HepG2 (cell line): ENCODE measurements around the gene CR1. TPM values are rescaled to one million over a fixed set of nuclear protein-coding genes. Genes with fewer than 3 reads are reported as not detected.

Experiments
- ATAC-seq: fragments of 200-7000 bp; cut with Tn5 transposase; 3 replicates; pipeline ENCODE4 v1.9.1; 2020; ENCODE audit warnings: mild to moderate bottlenecking, moderate library complexity
- BruUV-seq: library from RNA; stranded (reverse); fragments of 400-500 nt; replicated peaks from 2 replicates; lab custom pipeline; 2021; lab: Mats Ljungman, UMichigan
- CTCF ChIA-PET: fragments of 300-600 bp; formaldehyde crosslinking; extraction: SDS; loops from one replicate; lab custom pipeline; 2021; ENCODE audit warnings: low total read pairs, inconsistent platforms, low intra/inter-chr PET ratio; lab: Yijun Ruan, JAX
- POLR2A ChIA-PET: fragments of 350-600 bp; sonication (Branson Sonifier 250); formaldehyde crosslinking; loops from one replicate; lab custom pipeline; 2020; ENCODE audit warnings: antibody characterized with exemption, inconsistent platforms; lab: Yijun Ruan, JAX
- DNase-seq: peaks from one replicate; pipeline ENCODE4 v3.0.0-alpha.2; 2015; ENCODE audit warnings: low spot score
- FAIRE-seq: peaks from 3 replicates; lab custom pipeline; 2011; peaks lifted over from hg19 to GRCh38; lab: Jason Lieb, UNC
- H2AFZ ChIP-seq: one replicate; pipeline ENCODE4 v1.6.1; 2011; ENCODE audit warnings: low read length, inconsistent platforms
- H3K27ac ChIP-seq: fragments of 300-600 bp; 3 replicates; pipeline ENCODE4 v1.8.0; 2011; ENCODE audit warnings: mixed run types, mild to moderate bottlenecking, mixed read lengths, low read length, inconsistent platforms; ENCODE audit not compliant: insufficient read depth; ENCODE audit errors: extremely low read length
- H3K27me3 ChIP-seq, 2 experiments: fragments of 200-600 bp in 1 of 2; 2 replicates in 1 of 2; 3 replicates in 1 of 2; pipeline versions ENCODE4 v1.6.0 to v1.8.0; 2011; ENCODE audit warnings: low read length in 2 of 2, mild to moderate bottlenecking in 2 of 2, moderate library complexity in 2 of 2, inconsistent platforms in 1 of 2; ENCODE audit not compliant: insufficient read depth in 2 of 2, control insufficient read depth in 1 of 2
- H3K36me3 ChIP-seq, 2 experiments: fragments of 200-600 bp in 1 of 2; replicated peaks in 1 of 2; 2 replicates in 1 of 2; 3 replicates in 1 of 2; pipeline versions ENCODE4 v1.5.1 to v1.8.0; 2011; ENCODE audit warnings: low read length in 2 of 2, inconsistent platforms in 1 of 2; ENCODE audit not compliant: insufficient read depth in 2 of 2, control insufficient read depth in 1 of 2
- H3K4me1 ChIP-seq: 2 replicates; pipeline ENCODE4 v1.5.1; 2012; ENCODE audit warnings: low read length, inconsistent platforms; ENCODE audit not compliant: insufficient read depth
- H3K4me2 ChIP-seq: 2 replicates; pipeline ENCODE4 v1.6.0; 2011; ENCODE audit warnings: low read depth, low read length, inconsistent platforms
- H3K4me3 ChIP-seq, 3 experiments: fragments of 200-600 bp in 1 of 3; sonication (generic), shearing (Covaris generic) in 1 of 3; replicated peaks in 1 of 3; 2 replicates each; pipeline ENCODE4 v1.5.1; 2011 to 2016; ENCODE audit warnings: low read length in 3 of 3, inconsistent platforms in 2 of 3, low read depth in 2 of 3, mild to moderate bottlenecking in 2 of 3, control low read depth in 1 of 3, mixed read lengths in 1 of 3; ENCODE audit not compliant: insufficient read depth in 1 of 3
- H3K79me2 ChIP-seq: one replicate; pipeline ENCODE4 v1.6.1; 2011; ENCODE audit warnings: low read length, inconsistent platforms; ENCODE audit not compliant: insufficient read depth
- H3K9ac ChIP-seq: 2 replicates; pipeline ENCODE4 v1.6.0; 2011; ENCODE audit warnings: mild to moderate bottlenecking, low read depth, low read length, inconsistent platforms; ENCODE audit not compliant: insufficient read depth
- H3K9me3 ChIP-seq: 2 replicates; pipeline ENCODE4 v1.5.1; 2012; ENCODE audit warnings: mild to moderate bottlenecking, low read length
- H4K20me1 ChIP-seq: 2 replicates; pipeline ENCODE4 v1.6.0; 2011; ENCODE audit warnings: inconsistent platforms, mild to moderate bottlenecking, low read length, moderate library complexity; ENCODE audit not compliant: insufficient read depth
- AGO1 ChIP-seq: fragments of 200-400 bp; formaldehyde crosslinking; IDR thresholded peaks from 2 replicates; pipeline ENCODE4 v1.6.1; 2017; ENCODE audit warnings: mild to moderate bottlenecking, low read depth, low read length, moderate library complexity; ENCODE audit not compliant: poor library complexity, severe bottlenecking
- BORCS8-MEF2B ChIP-seq: sonication (generic); formaldehyde crosslinking; IDR thresholded peaks from 2 replicates; pipeline ENCODE4 v1.8.0; 2022; ENCODE audit warnings: mild to moderate bottlenecking, missing genetic modification reagents
- CTCF ChIP-seq: sonication (generic); formaldehyde crosslinking; IDR thresholded peaks from 2 replicates; pipeline ENCODE4 v1.5.0; 2020; ENCODE audit warnings: mild to moderate bottlenecking, missing genetic modification reagents, moderate library complexity
- GFI1 ChIP-seq: sonication (generic); formaldehyde crosslinking; IDR thresholded peaks from 2 replicates; pipeline ENCODE4 v1.5.0; 2020; ENCODE audit warnings: missing genetic modification reagents, mild to moderate bottlenecking, borderline replicate concordance
- MAFF ChIP-seq: IDR thresholded peaks from 2 replicates; pipeline ENCODE4 v1.6.1; 2011; ENCODE audit warnings: low read depth, low read length, improper control_type of control experiment
- PHF5A ChIP-seq: IDR thresholded peaks from one replicate; pipeline ENCODE4 v1.6.1; 2018; ENCODE audit warnings: low read depth, missing genetic modification reagents; ENCODE audit not compliant: unreplicated experiment
- RFX1 ChIP-seq: fragments of 450-650 bp; IDR thresholded peaks from 2 replicates; pipeline ENCODE4 v1.6.1; 2017
- SAP130 ChIP-seq: IDR thresholded peaks from 2 replicates; pipeline ENCODE4 v1.6.1; 2016; ENCODE audit warnings: low read depth
- TCF7 ChIP-seq: sonication (generic); IDR thresholded peaks from 2 replicates; pipeline ENCODE4 v1.6.1; 2016; ENCODE audit warnings: antibody characterized with exemption, low read depth
- TOE1 ChIP-seq: sonication (generic); formaldehyde crosslinking; IDR thresholded peaks from 2 replicates; pipeline ENCODE4 v1.4.0; 2020; ENCODE audit warnings: mild to moderate bottlenecking, missing genetic modification reagents
- ZNF253 ChIP-seq: sonication (generic); formaldehyde crosslinking; IDR thresholded peaks from 2 replicates; pipeline ENCODE4 v1.8.0; 2022; ENCODE audit warnings: mild to moderate bottlenecking, missing genetic modification reagents, borderline replicate concordance
- ZNF317 ChIP-seq: sonication (generic); formaldehyde crosslinking; IDR thresholded peaks from 2 replicates; pipeline ENCODE4 v1.5.0; 2020; ENCODE audit warnings: mild to moderate bottlenecking, missing genetic modification reagents
- ZNF724P ChIP-seq: sonication (generic); formaldehyde crosslinking; IDR thresholded peaks from 2 replicates; pipeline ENCODE4 v1.8.0; 2022; ENCODE audit warnings: missing genetic modification reagents, borderline replicate concordance
- WGBS: methylation state at CpG from one replicate; pipeline ENCODE4 v1.1.6; 2017; ENCODE audit warnings: low lambda C conversion rate; 5-methylcytosine and 5-hydroxymethylcytosine counted together
- in situ Hi-C: cut with HindIII; loops from 2 replicates; pipeline ENCODE4 v1.10.0; 2017; ENCODE audit warnings: low pct_unique_long_range_greater_than_20kb; ENCODE audit not compliant: extremely low pct_ligation_motif_present
- intact Hi-C: fragments of 100-400 bp; cut with micrococcal nuclease; formaldehyde crosslinking; loops from one replicate; pipeline ENCODE4 v1.10.0; 2022; ENCODE audit not compliant: unreplicated experiment
- polyA plus RNA-seq, 8 experiments: library from polyadenylated mRNA; depleted of rRNA in 3 of 8; stranded (reverse) in 7 of 8; unstranded in 1 of 8; fragments of >200 nt; fragmentation: Illumina TruSeq in 4 of 8; extraction: Trizol in 4 of 8; gene quantifications; 2 replicates each; pipeline versions ENCODE4 v1.2.1 to v1.2.3, GENCODE V29; 2011 to 2016; ENCODE audit warnings: low read depth in 4 of 8, missing spikeins in 1 of 8, mixed read lengths in 1 of 8; ENCODE audit not compliant: insufficient read depth in 1 of 8
- total RNA-seq, 5 experiments: library from RNA; depleted of rRNA; stranded (reverse); fragments of >200 nt; fragmentation: Illumina TruSeq; extraction: Trizol; gene quantifications; 2 replicates each; pipeline ENCODE4 v1.2.3, GENCODE V29; 2016; ENCODE audit warnings: low read depth in 1 of 5
- TF ChIP-seq, protein P1 (sequence below): sonication (generic); formaldehyde crosslinking; IDR thresholded peaks from 2 replicates; pipeline ENCODE4 v1.4.0; 2020; ENCODE audit warnings: missing genetic modification reagents
- TF ChIP-seq, protein P2 (sequence below): sonication (generic); formaldehyde crosslinking; IDR thresholded peaks from 2 replicates; pipeline ENCODE4 v1.5.1; 2020; ENCODE audit warnings: missing genetic modification reagents, mild to moderate bottlenecking, borderline replicate concordance

CR1 gene
- total and polyA plus RNA-seq, 2 of the 13 experiments (the other 11 are each of a cell fraction or from before 2014, with no cell fraction given): not detected

GRCh38 chr1:207578796-207579435 lies 83.0 kb downstream of the CR1 start (continued):
- no peak for TF ChIP-seq BORCS8-MEF2B (CRISPR knock-in tag)

- no TSS peak for BruUV-seq
- DNase-seq (peak; percentile 41), ATAC-seq (peak; percentile 96), FAIRE-seq (peak; percentile 92)
- Histone ChIP-seq H3K27ac (no peak overlapping the region), H3K4me2 (no peak overlapping the region), H3K9me3 (no peaks in the 10 kb centered on the region), H3K4me3 (no peak overlapping the region), H3K27me3 (no peaks in the 10 kb centered on the region), H3K79me2 (no peaks in the 10 kb centered on the region), H3K36me3 (no peaks in the 10 kb centered on the region), H2AFZ (no peak overlapping the region), H4K20me1 (no peaks in the 10 kb centered on the region), H3K9ac (no peak overlapping the region), H3K4me1 (no peaks in the 10 kb centered on the region)
- intact Hi-C loops (loop anchor here (1.0 kb wide), 1 partner anchor 41 kb away; no protein-coding TSS in a partner anchor), in situ Hi-C loops (no loop called here)
- WGBS: 0% methylated on average over 4 of the region's 4 CpGs
- ChIA-PET POLR2A (no interaction called here), CTCF (interaction anchor here (0.6 to 2.0 kb wide), 5 partner anchors 41 to 218 kb away, joined by 3 to 17 read pairs (median 6); no protein-coding TSS in a partner anchor)
- TF ChIP-seq SAP130 (CRISPR knock-in tag) (peak; percentile 13; the same call in 1 of the 2 replicates), CTCF (CRISPR knock-in tag) (peak; percentile 73), ZNF724P (CRISPR knock-in tag) (no peak), ZNF317 (CRISPR knock-in tag) (peak; percentile 83), GFI1 (CRISPR knock-in tag) (no peak), TOE1 (CRISPR knock-in tag) (no peak), AGO1 (no peak), PHF5A (CRISPR knock-in tag) (no peak), MAFF (no peak), TCF7 (no peak), ZNF253 (no peak), RFX1 (peak; percentile 64)
- TF ChIP-seq, protein P1, sequence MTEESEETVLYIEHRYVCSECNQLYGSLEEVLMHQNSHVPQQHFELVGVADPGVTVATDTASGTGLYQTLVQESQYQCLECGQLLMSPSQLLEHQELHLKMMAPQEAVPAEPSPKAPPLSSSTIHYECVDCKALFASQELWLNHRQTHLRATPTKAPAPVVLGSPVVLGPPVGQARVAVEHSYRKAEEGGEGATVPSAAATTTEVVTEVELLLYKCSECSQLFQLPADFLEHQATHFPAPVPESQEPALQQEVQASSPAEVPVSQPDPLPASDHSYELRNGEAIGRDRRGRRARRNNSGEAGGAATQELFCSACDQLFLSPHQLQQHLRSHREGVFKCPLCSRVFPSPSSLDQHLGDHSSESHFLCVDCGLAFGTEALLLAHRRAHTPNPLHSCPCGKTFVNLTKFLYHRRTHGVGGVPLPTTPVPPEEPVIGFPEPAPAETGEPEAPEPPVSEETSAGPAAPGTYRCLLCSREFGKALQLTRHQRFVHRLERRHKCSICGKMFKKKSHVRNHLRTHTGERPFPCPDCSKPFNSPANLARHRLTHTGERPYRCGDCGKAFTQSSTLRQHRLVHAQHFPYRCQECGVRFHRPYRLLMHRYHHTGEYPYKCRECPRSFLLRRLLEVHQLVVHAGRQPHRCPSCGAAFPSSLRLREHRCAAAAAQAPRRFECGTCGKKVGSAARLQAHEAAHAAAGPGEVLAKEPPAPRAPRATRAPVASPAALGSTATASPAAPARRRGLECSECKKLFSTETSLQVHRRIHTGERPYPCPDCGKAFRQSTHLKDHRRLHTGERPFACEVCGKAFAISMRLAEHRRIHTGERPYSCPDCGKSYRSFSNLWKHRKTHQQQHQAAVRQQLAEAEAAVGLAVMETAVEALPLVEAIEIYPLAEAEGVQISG (CRISPR knock-in tag): 0 out of 2 replicates have a peak, but pooled peaks have one; percentile 26
- TF ChIP-seq, protein P2, sequence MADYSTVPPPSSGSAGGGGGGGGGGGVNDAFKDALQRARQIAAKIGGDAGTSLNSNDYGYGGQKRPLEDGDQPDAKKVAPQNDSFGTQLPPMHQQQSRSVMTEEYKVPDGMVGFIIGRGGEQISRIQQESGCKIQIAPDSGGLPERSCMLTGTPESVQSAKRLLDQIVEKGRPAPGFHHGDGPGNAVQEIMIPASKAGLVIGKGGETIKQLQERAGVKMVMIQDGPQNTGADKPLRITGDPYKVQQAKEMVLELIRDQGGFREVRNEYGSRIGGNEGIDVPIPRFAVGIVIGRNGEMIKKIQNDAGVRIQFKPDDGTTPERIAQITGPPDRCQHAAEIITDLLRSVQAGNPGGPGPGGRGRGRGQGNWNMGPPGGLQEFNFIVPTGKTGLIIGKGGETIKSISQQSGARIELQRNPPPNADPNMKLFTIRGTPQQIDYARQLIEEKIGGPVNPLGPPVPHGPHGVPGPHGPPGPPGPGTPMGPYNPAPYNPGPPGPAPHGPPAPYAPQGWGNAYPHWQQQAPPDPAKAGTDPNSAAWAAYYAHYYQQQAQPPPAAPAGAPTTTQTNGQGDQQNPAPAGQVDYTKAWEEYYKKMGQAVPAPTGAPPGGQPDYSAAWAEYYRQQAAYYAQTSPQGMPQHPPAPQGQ (CRISPR knock-in tag): no peak
These were observed 83.5 kb downstream of the CR1 start for GRCh38 chr1:207579436-207579799.
